ENCODE data around the gene CREG2.
"Not testable (repeated sequence)": the region's sequence is repeated elsewhere in the genome, so short reads cannot be mapped to it uniquely, and the experiment has no call there.

Gene CREG2

GRCh38 chr2:101354420-101355311 is 32.6 kb downstream of the CREG2 start:
- H3K4me2 ChIP-seq (ENCODE audit: low read length), result no peak overlapping the region
- H3K9ac ChIP-seq, result no peak overlapping the region
- H2AFZ ChIP-seq, result no peak overlapping the region
- no peaks in the 10 kb centered on the region for H3K4me1 ChIP-seq
- TF ChIP-seq, protein P1, sequence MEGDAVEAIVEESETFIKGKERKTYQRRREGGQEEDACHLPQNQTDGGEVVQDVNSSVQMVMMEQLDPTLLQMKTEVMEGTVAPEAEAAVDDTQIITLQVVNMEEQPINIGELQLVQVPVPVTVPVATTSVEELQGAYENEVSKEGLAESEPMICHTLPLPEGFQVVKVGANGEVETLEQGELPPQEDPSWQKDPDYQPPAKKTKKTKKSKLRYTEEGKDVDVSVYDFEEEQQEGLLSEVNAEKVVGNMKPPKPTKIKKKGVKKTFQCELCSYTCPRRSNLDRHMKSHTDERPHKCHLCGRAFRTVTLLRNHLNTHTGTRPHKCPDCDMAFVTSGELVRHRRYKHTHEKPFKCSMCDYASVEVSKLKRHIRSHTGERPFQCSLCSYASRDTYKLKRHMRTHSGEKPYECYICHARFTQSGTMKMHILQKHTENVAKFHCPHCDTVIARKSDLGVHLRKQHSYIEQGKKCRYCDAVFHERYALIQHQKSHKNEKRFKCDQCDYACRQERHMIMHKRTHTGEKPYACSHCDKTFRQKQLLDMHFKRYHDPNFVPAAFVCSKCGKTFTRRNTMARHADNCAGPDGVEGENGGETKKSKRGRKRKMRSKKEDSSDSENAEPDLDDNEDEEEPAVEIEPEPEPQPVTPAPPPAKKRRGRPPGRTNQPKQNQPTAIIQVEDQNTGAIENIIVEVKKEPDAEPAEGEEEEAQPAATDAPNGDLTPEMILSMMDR (IDR thresholded peaks at IDR 0.05), result no peak
- H3K36me3 ChIP-seq (ENCODE audit: control insufficient read depth, insufficient read depth, low read length), result no peaks in the 10 kb centered on the region
- H3K79me2 ChIP-seq, result no peaks in the 10 kb centered on the region
- H3K4me3 ChIP-seq (ENCODE audit: low read depth, low read length), result no peak overlapping the region
- H3K27me3 ChIP-seq (ENCODE audit: control insufficient read depth, insufficient read depth, low read length), result no peaks in the 10 kb centered on the region
- H3K9me3 ChIP-seq (ENCODE audit: control insufficient read depth, low read length), result no peaks in the 10 kb centered on the region
- H3K27ac ChIP-seq, result no peak overlapping the region

GRCh38 chr2:101352631-101353030 is 34.7 kb downstream of the CREG2 start:
- H3K9ac ChIP-seq; H3K4me1 ChIP-seq; H2AFZ ChIP-seq; H3K36me3 ChIP-seq (ENCODE audit: control insufficient read depth, insufficient read depth, low read length); H3K4me3 ChIP-seq (ENCODE audit: low read depth, low read length); H3K27me3 ChIP-seq (ENCODE audit: control insufficient read depth, insufficient read depth, low read length); H3K4me2 ChIP-seq (ENCODE audit: low read length); H3K27ac ChIP-seq; H3K79me2 ChIP-seq; H3K9me3 ChIP-seq (ENCODE audit: control insufficient read depth, low read length): not testable (repeated sequence)

DNA sequence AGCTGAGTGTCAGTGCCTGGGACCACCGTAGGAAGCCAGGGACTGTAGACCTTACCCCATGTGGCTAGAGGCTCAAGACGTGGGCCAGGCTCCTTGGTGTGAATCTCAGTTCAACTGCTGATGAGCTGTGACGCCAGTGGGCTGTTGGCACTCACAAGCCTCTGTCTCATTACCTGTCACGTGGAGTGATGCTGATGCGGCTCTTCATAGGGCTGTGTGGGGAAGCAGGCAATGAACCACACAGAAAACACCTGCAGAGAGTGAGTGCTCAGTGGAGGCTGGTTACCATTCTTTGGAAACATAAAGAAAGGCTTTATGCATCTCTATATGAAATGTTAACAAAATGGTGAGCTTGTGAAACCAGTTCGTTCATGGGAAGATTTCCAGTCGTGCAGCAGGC is 36.1 kb downstream of the CREG2 start:
- TF ChIP-seq, protein P1 (IDR thresholded peaks at IDR 0.05), result no peak
- H3K4me3 ChIP-seq (ENCODE audit: low read depth, low read length), result no peak overlapping the region
- H3K9ac ChIP-seq, result no peak overlapping the region
- H3K4me2 ChIP-seq (ENCODE audit: low read length), result no peak overlapping the region
- no peak overlapping the region for H2AFZ ChIP-seq
- no peaks in the 10 kb centered on the region for H3K4me1 ChIP-seq
- no peaks in the 10 kb centered on the region for H3K79me2 ChIP-seq
- no peaks in the 10 kb centered on the region for H3K36me3 ChIP-seq (ENCODE audit: control insufficient read depth, insufficient read depth, low read length)
- H3K27ac ChIP-seq, result no peak overlapping the region
- no peaks in the 10 kb centered on the region for H3K9me3 ChIP-seq (ENCODE audit: control insufficient read depth, low read length)
- H3K27me3 ChIP-seq (ENCODE audit: control insufficient read depth, insufficient read depth, low read length), result no peaks in the 10 kb centered on the region

- Histone ChIP-seq H2AFZ (no peak overlapping the region), H3K79me2 (no peaks in the 10 kb centered on the region), H3K4me1 (no peaks in the 10 kb centered on the region), H3K9me3 (ENCODE audit: control insufficient read depth, low read length) (no peaks in the 10 kb centered on the region), H3K27me3 (ENCODE audit: control insufficient read depth, insufficient read depth, low read length) (no peaks in the 10 kb centered on the region), H3K4me3 (ENCODE audit: low read depth, low read length) (no peak overlapping the region), H3K36me3 (ENCODE audit: control insufficient read depth, insufficient read depth, low read length) (no peaks in the 10 kb centered on the region), H3K9ac (no peak overlapping the region), H3K4me2 (ENCODE audit: low read length) (no peak overlapping the region), H3K27ac (no peak overlapping the region)
- TF ChIP-seq, protein P1 (IDR thresholded peaks at IDR 0.05), result no peak
These were observed 37.2 kb downstream of the CREG2 start for GRCh38 chr2:101349893-101350662.

- Histone ChIP-seq H3K79me2 (no peaks in the 10 kb centered on the region), H3K4me3 (ENCODE audit: low read depth, low read length) (no peak overlapping the region), H3K27me3 (ENCODE audit: control insufficient read depth, insufficient read depth, low read length) (no peaks in the 10 kb centered on the region), H3K9me3 (ENCODE audit: control insufficient read depth, low read length) (no peaks in the 10 kb centered on the region), H3K4me1 (no peaks in the 10 kb centered on the region), H2AFZ (no peak overlapping the region), H3K4me2 (ENCODE audit: low read length) (no peak overlapping the region), H3K9ac (no peak overlapping the region), H3K36me3 (ENCODE audit: control insufficient read depth, insufficient read depth, low read length) (no peaks in the 10 kb centered on the region), H3K27ac (no peak overlapping the region)
- TF ChIP-seq, protein P1 (IDR thresholded peaks at IDR 0.05), result no peak
These were observed 38.4 kb downstream of the CREG2 start for GRCh38 chr2:101348883-101349282.
